ENCODE results near the gene FAM167B.

GRCh38 chr1:32199043-32199716 is 47.8 kb upstream of the FAM167B start:
- TF ChIP-seq CTCF (conservative IDR thresholded peaks at IDR 0.05; ENCODE audit: low read length) (no peak), EZH2phosphoT487 (IDR thresholded peaks at IDR 0.05; ENCODE audit: borderline replicate concordance, low read depth, low read length) (no peak)
